Naive thymus-derived CD4-positive, alpha-beta T cell (primary cell): Measurements from ENCODE around the gene ALAD. TPM values are rescaled to one million over a fixed set of nuclear protein-coding genes. Genes with fewer than 3 reads are reported as not detected.
"Not testable (repeated sequence)": the region's sequence is repeated elsewhere in the genome, so short reads cannot be mapped to it uniquely, and the experiment has no call there.

Source experiments
- ATAC-seq: fragments of 150-1000 bp; cut with Tn5 transposase; 2 replicates; pipeline ENCODE4 v1.10.0; 2021; ENCODE audit warnings: mild to moderate bottlenecking, moderate library complexity
- CTCF ChIA-PET: fragments of 350-600 bp; sonication (Branson Sonifier 250); formaldehyde crosslinking; loops from one replicate; lab custom pipeline; 2021; ENCODE audit warnings: antibody characterized with exemption; lab: Charles Lee
- POLR2A ChIA-PET: fragments of 350-600 bp; sonication (Branson Sonifier 250); formaldehyde crosslinking; loops from one replicate; lab custom pipeline; 2021; ENCODE audit warnings: antibody characterized with exemption, inconsistent platforms; lab: Charles Lee
- DNase-seq, 9 donors: peaks; one replicate each; pipeline versions ENCODE4 v3.0.0 to v3.0.0-alpha.2; 2020 to 2022; ENCODE audit warnings: mixed read lengths in 1 of 9
- H3K27ac ChIP-seq: one replicate; pipeline ENCODE4 v1.7.0; 2013; ENCODE audit warnings: mild to moderate bottlenecking, low read depth, low read length, moderate library complexity
- H3K27me3 ChIP-seq, 2 donors: one replicate each; pipeline ENCODE4 v1.7.0; 2013; ENCODE audit warnings: low read length in 2 of 2, mild to moderate bottlenecking in 2 of 2, moderate library complexity in 2 of 2; ENCODE audit not compliant: control insufficient read depth in 2 of 2, insufficient read depth in 2 of 2
- H3K36me3 ChIP-seq, 3 experiments: 1 replicate in 2 of 3; 2 replicates in 1 of 3; pipeline ENCODE4 v1.7.0; 2013; ENCODE audit warnings: low read length in 3 of 3, mild to moderate bottlenecking in 3 of 3, moderate library complexity in 1 of 3; ENCODE audit not compliant: insufficient read depth in 3 of 3, control insufficient read depth in 2 of 3
- H3K4me1 ChIP-seq, 2 donors: one replicate each; pipeline ENCODE4 v1.7.0; 2013; ENCODE audit warnings: low read length in 2 of 2, mild to moderate bottlenecking in 2 of 2, moderate library complexity in 1 of 2; ENCODE audit not compliant: control insufficient read depth in 2 of 2, insufficient read depth in 2 of 2
- H3K4me3 ChIP-seq: 2 replicates; pipeline ENCODE4 v1.7.0; 2013; ENCODE audit warnings: mild to moderate bottlenecking, low read length
- H3K9me3 ChIP-seq, 3 experiments: 1 replicate in 2 of 3; 2 replicates in 1 of 3; pipeline ENCODE4 v1.7.0; 2013; ENCODE audit warnings: low read length in 3 of 3; ENCODE audit not compliant: control insufficient read depth in 2 of 3
- H3K27ac Mint-ChIP-seq, 9 donors: one replicate each; pipeline ENCODE4 v1.8.0; 2020 to 2022; ENCODE audit warnings: mixed read lengths in 9 of 9, mild to moderate bottlenecking in 8 of 9, moderate library complexity in 5 of 9, inconsistent platforms in 2 of 9
- H3K27me3 Mint-ChIP-seq, 5 donors: one replicate each; pipeline ENCODE4 v1.8.0; 2021 to 2022; ENCODE audit warnings: mixed read lengths in 5 of 5, mild to moderate bottlenecking in 1 of 5
- H3K36me3 Mint-ChIP-seq, 5 donors: one replicate each; pipeline ENCODE4 v1.8.0; 2020 to 2022; ENCODE audit warnings: mixed read lengths in 5 of 5, mild to moderate bottlenecking in 3 of 5, inconsistent platforms in 1 of 5
- H3K4me1 Mint-ChIP-seq, 7 donors: one replicate each; pipeline ENCODE4 v1.8.0; 2020 to 2022; ENCODE audit warnings: mixed read lengths in 7 of 7, mild to moderate bottlenecking in 3 of 7, inconsistent platforms in 1 of 7
- H3K4me3 Mint-ChIP-seq, 10 donors: one replicate each; pipeline ENCODE4 v1.8.0; 2020 to 2022; ENCODE audit warnings: mild to moderate bottlenecking in 10 of 10, mixed read lengths in 10 of 10, moderate library complexity in 6 of 10, inconsistent platforms in 2 of 10
- H3K9me3 Mint-ChIP-seq, 11 donors: one replicate each; pipeline ENCODE4 v1.8.0; 2020 to 2022; ENCODE audit warnings: mixed read lengths in 11 of 11, mild to moderate bottlenecking in 4 of 11, inconsistent platforms in 1 of 11, moderate library complexity in 1 of 11
- intact Hi-C, 2 donors: fragments of 100-400 bp; cut with micrococcal nuclease; formaldehyde crosslinking; loops; one replicate each; pipeline ENCODE4 v1.15.1; 2023
- polyA plus RNA-seq, 2 donors: library from polyadenylated mRNA; unstranded; fragments of 300-500 nt; fragmentation: Illumina TruSeq; gene quantifications; one replicate each; pipeline ENCODE4 v1.2.3, GENCODE V29; 2021
- total RNA-seq, 6 experiments: library from RNA in 5 of 6; stranded (reverse) in 5 of 6; gene quantifications; 1 replicate in 5 of 6; 2 replicates in 1 of 6; pipeline ENCODE4 v1.2.3 and lab custom pipeline; 2021 to 2026

ALAD gene
- total and polyA plus RNA-seq, 7 experiments from 2014 or later: 24.2 to 45.5 (median 31.4) TPM

DNA sequence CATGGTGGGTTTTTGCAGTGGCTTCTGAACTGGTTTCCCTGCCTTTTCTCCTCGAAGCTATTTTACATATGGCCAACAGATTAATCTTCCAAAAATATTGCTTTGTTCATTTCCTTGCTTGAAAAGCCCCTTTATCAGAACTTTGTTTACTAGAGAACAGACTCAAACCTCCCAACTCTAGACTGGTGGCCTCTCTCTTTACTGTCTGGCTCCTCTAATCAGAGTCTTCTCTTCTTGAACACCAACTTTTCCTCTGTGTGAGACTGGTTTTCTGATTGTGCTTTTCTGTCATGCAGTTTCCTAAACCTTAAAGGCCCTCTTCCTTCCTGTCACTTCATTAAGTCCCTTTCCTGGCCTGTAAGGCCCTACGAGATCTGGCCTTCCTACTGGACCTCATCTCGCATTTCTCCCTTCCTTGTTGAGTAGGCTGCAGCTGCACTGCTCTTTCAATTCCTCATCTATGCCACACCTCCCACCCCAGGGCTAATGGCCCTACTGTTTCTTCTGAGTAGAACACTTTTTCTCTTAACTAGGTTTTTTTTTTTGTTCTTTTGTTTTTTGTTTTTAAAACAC, 15.2 kb upstream of the ALAD start:
- Mint-ChIP-seq H3K27ac (no peak overlapping the region), H3K4me3 (no peak overlapping the region), H3K9me3 (no peaks in the 10 kb centered on the region), H3K27me3 (peaks cover 0 to 3% (median 0%) of the 10 kb centered on the region in 5 donors), H3K4me1 (no peaks in the 10 kb centered on the region), H3K36me3 (no peaks in the 10 kb centered on the region)
- CTCF ChIA-PET: no interaction called here
- peaks cover 0 to 4% of the 10 kb centered on the region in 2 donors for H3K4me1 ChIP-seq
- H3K27me3 ChIP-seq: no peaks in the 10 kb centered on the region
- H3K9me3 ChIP-seq: no peaks in the 10 kb centered on the region
- intact Hi-C loops: loop anchor here in 1 of 2 donors (10.0 kb wide), 1 partner anchor 969 kb away; the partner anchor contains the start of gene AKNA
- H3K36me3 ChIP-seq: no peaks in the 10 kb centered on the region
- peak; percentile 58 for ATAC-seq
- H3K27ac ChIP-seq: no peak overlapping the region
- POLR2A ChIA-PET: interaction anchor here (0.9 kb wide), 1 partner anchor 9 kb away, joined by 3 read pairs; no protein-coding TSS in a partner anchor
- H3K4me3 ChIP-seq: no peak overlapping the region
- DNase-seq: no peak

- ChIA-PET CTCF (interaction anchor here (1.0 to 2.0 kb wide), 9 partner anchors 9 to 245 kb away, joined by 3 to 17 read pairs (median 7); partner anchors contain the start of genes ALAD, CDC26 and PRPF4), POLR2A (interaction anchor here (0.6 to 4.8 kb wide), 23 partner anchors 9 to 1164 kb away, joined by 3 to 29 read pairs (median 4); partner anchors contain the start of genes ALAD, CDC26, FKBP15 and HDHD3)
- Mint-ChIP-seq H3K4me1 (peaks cover 20 to 42% (median 31%) of the 10 kb centered on the region in 7 donors), H3K27ac (peak within 1 kb of the TSS; percentile 98 to 100 (median 99)), H3K4me3 (peak within 1 kb of the TSS; percentile 94 to 100 (median 98)), H3K27me3 (peaks cover 0 to 2% (median 0%) of the 10 kb centered on the region in 5 donors), H3K9me3 (peaks cover 0 to 4% (median 0%) of the 10 kb centered on the region in 11 donors), H3K36me3 (peaks cover 0 to 23% (median 17%) of the 10 kb centered on the region in 5 donors)
- Histone ChIP-seq H3K4me1 (peaks cover 3 to 9% of the 10 kb centered on the region in 2 donors), H3K27ac (peak within 1 kb of the TSS; percentile 89), H3K9me3 (no peaks in the 10 kb centered on the region), H3K27me3 (no peaks in the 10 kb centered on the region), H3K4me3 (peak within 1 kb of the TSS; percentile 92), H3K36me3 (peaks cover 0 to 24% (median 0%) of the 10 kb centered on the region in 3 experiments)
- ATAC-seq (peak; percentile 95), DNase-seq (peak; percentile 90 to 98 (median 96))
- intact Hi-C loops: loop anchor here (1.0 to 10.0 kb wide), 21 partner anchors 9 to 1928 kb away; partner anchors contain the start of genes ALAD (in 2 of the 2), CDC26 (in 2 of the 2), FKBP15 (in 2 of the 2) and PRPF4 (in 2 of the 2)
Observed at GRCh38 chr9:113410207-113410864, 9.3 kb upstream of the ALAD start, which contains the start of the genes C9orf43 and POLE3. TSS of gene C9orf43 (plus strand) at chr9:113410747. CDS start at chr9:113413494, 2,747 bp downstream. TSS of gene POLE3 (minus strand) at chr9:113410675. CDS start at chr9:113410293, 382 bp downstream.

GRCh38 chr9:113409883-113410206, 8.8 kb upstream of the ALAD start:
- Mint-ChIP-seq H3K27me3 (peaks cover 0 to 2% (median 0%) of the 10 kb centered on the region in 5 donors), H3K36me3 (peaks cover 0 to 23% (median 17%) of the 10 kb centered on the region in 5 donors), H3K4me3 (peak overlapping the region; percentile 94 to 100 (median 98)), H3K9me3 (peaks cover 0 to 4% (median 0%) of the 10 kb centered on the region in 11 donors), H3K4me1 (peaks cover 20 to 42% (median 31%) of the 10 kb centered on the region in 7 donors), H3K27ac (peak overlapping the region; percentile 98 to 100 (median 99))
- Histone ChIP-seq H3K9me3 (no peaks in the 10 kb centered on the region), H3K27me3 (no peaks in the 10 kb centered on the region), H3K4me1 (peaks cover 3 to 9% of the 10 kb centered on the region in 2 donors), H3K4me3 (peak overlapping the region; percentile 92), H3K27ac (peak overlapping the region; percentile 89), H3K36me3 (peaks cover 0 to 24% (median 0%) of the 10 kb centered on the region in 3 experiments)
- intact Hi-C loops: loop anchor here (1.0 to 10.0 kb wide), 21 partner anchors 9 to 1927 kb away; partner anchors contain the start of genes ALAD (in 2 of the 2), CDC26 (in 2 of the 2), FKBP15 (in 2 of the 2) and PRPF4 (in 2 of the 2)
- ATAC-seq (no peak), DNase-seq (no peak)
- ChIA-PET POLR2A (interaction anchor here (0.6 to 4.8 kb wide), 23 partner anchors 9 to 1182 kb away, joined by 3 to 29 read pairs (median 4); partner anchors contain the start of genes ALAD, CDC26, FKBP15 and HDHD3), CTCF (interaction anchor here (1.0 to 2.0 kb wide), 9 partner anchors 8 to 246 kb away, joined by 3 to 17 read pairs (median 7); partner anchors contain the start of genes ALAD, CDC26 and PRPF4)

DNA sequence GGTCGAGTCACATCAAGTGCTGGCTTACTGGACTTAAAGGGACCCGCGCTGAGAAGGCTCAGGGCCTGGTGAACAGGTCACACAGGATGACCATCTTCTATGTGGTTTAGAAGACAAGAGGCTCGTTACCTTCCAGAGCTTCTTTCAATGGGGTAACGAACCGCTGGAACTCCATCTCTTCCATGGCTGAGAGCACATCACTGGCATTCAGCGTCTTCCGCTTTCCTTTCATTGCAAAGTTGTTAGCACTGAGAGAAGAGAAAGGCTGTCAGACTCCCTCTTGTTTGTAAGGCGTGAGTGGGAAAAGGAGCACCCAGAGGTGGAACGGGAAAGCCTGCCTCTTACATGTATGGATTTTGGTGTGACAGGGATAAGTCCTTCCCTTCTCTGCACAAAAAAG, 8.4 kb upstream of the ALAD start:
- Histone ChIP-seq H3K27ac (peak overlapping the region; percentile 89), H3K36me3 (peaks cover 0 to 24% (median 0%) of the 10 kb centered on the region in 3 experiments), H3K9me3 (no peaks in the 10 kb centered on the region), H3K4me3 (peak overlapping the region; percentile 92), H3K4me1 (peaks cover 3 to 9% of the 10 kb centered on the region in 2 donors), H3K27me3 (no peaks in the 10 kb centered on the region)
- Mint-ChIP-seq H3K9me3 (peaks cover 0 to 4% (median 0%) of the 10 kb centered on the region in 11 donors), H3K27me3 (peaks cover 0 to 2% (median 0%) of the 10 kb centered on the region in 5 donors), H3K27ac (peak overlapping the region; percentile 98 to 100 (median 99)), H3K36me3 (peaks cover 0 to 23% (median 17%) of the 10 kb centered on the region in 5 donors), H3K4me1 (peaks cover 24 to 42% (median 31%) of the 10 kb centered on the region in 7 donors), H3K4me3 (peak overlapping the region; percentile 94 to 100 (median 98))
- DNase-seq: no peak
- ChIA-PET POLR2A (interaction anchor here (0.6 to 4.8 kb wide), 15 partner anchors 8 to 1182 kb away, joined by 3 to 29 read pairs (median 8); partner anchors contain the start of genes ALAD, CDC26, HDHD3 and PRPF4), CTCF (interaction anchor here (1.0 to 2.0 kb wide), 8 partner anchors 8 to 246 kb away, joined by 3 to 17 read pairs (median 7); partner anchors contain the start of genes ALAD, CDC26 and PRPF4)
- intact Hi-C loops: no loop called here
- no peak for ATAC-seq

DNA sequence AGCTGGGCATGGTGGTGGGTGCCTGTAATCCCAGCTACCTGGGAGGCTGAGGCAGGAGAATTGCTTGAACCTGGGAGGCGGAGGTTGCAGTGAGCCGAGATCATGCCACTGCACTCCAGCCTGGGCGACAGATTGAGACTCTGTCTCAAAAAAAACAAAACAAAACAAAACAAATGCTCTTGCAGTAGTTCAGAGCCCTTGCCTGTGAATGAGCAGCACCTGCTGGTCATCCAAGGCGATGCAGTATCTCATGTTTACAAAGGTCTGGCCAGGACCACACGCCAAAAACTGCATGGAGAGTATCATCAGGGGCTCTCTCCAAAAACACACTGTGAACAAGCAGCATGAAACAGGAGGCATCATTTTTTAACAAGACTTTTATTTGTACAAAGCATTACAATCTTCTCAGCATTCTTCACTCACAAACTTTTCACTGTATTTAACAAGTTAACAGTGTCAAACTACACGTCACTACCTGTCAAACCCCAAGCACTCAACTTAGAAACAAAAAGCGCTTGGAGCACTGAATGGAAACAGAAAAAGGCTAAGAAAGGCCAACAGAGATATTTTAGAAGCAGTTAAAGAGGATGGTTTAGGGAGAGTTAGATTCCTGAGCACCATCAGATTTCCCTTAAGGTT, 5.9 kb upstream of the ALAD start:
- Histone ChIP-seq H3K36me3 (peaks cover 0 to 24% (median 0%) of the 10 kb centered on the region in 3 experiments), H3K27ac (peak overlapping the region; percentile 29)
- ATAC-seq (peak; percentile 16), DNase-seq (peak in 8 of 9 donors; percentile 39 to 65 (median 54))
- peak overlapping the region; percentile 38 to 100 (median 68) for H3K4me3 Mint-ChIP-seq
- POLR2A ChIA-PET: interaction anchor here (1.2 kb wide), 1 partner anchor 172 kb away, joined by 3 read pairs; no protein-coding TSS in a partner anchor
- H3K27me3 ChIP-seq, H3K4me3 ChIP-seq, H3K9me3 ChIP-seq, H3K4me1 ChIP-seq, H3K27me3 Mint-ChIP-seq, H3K9me3 Mint-ChIP-seq: not testable (repeated sequence)
- intact Hi-C loops: loop anchor here (1.0 kb wide), 1 partner anchor 98 kb away; no protein-coding TSS in a partner anchor
- H3K36me3 Mint-ChIP-seq: peaks cover 0 to 23% (median 17%) of the 10 kb centered on the region in 5 donors
- H3K4me1 Mint-ChIP-seq: peaks cover 25 to 47% (median 31%) of the 10 kb centered on the region in 7 donors
- CTCF ChIA-PET: interaction anchor here (1.1 to 2.5 kb wide), 3 partner anchors 99 to 175 kb away, joined by 3 to 9 read pairs (median 5); partner anchors contain the start of genes CDC26 and PRPF4
- H3K27ac Mint-ChIP-seq: peak overlapping the region; percentile 57 to 96 (median 87)
